TTC549 (cell line): ENCODE results near the gene DNAJB12.
"Not testable (repeated sequence)": the region's sequence is repeated elsewhere in the genome, so short reads cannot be mapped to it uniquely, and the experiment has no call there.

ENCODE experiments used
- FAIRE-seq: peaks from 2 replicates; lab custom pipeline; 2012; peaks lifted over from hg19 to GRCh38; lab: Jason Lieb, UNC

Gene DNAJB12

GRCh38 chr10:72353028-72353964 lies 1.4 kb downstream of the DNAJB12 start:
- no peak for FAIRE-seq

- FAIRE-seq, result no peak
Measured at GRCh38 chr10:72351479-72351878, 3.2 kb downstream of the DNAJB12 start.

- FAIRE-seq, result no peak
Measured at GRCh38 chr10:72349438-72349837, 5.3 kb downstream of the DNAJB12 start.

DNA sequence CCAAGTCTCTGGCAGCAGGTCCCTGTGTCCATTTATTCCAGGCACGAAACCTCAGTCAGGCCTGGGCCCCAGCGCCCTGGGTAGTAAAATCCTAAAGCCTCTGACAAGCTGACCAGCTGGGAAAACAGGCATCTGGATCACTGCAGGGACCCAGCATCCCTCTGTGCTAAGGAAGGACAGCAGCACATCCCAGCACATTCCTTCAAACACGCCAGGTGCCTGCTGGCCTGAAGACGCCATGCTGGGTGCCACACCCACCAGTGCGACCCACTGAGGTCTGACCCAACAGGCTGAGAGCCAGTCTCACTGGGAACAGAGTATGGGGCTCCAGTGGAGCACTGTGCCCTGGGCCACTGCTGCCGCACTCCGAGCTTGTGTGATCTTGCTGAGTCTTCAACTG lies 6.4 kb downstream of the DNAJB12 start:
- no peak for FAIRE-seq

- FAIRE-seq, result not testable (repeated sequence)
Measured at GRCh38 chr10:72346117-72346516, 8.6 kb downstream of the DNAJB12 start.

GRCh38 chr10:72344932-72345331 lies 9.8 kb downstream of the DNAJB12 start:
- no peak for FAIRE-seq

- no peak for FAIRE-seq
Measured at GRCh38 chr10:72342911-72343310, 11.8 kb downstream of the DNAJB12 start.

GRCh38 chr10:72340510-72341261 lies 14.0 kb downstream of the DNAJB12 start:
- FAIRE-seq, result no peak

DNA sequence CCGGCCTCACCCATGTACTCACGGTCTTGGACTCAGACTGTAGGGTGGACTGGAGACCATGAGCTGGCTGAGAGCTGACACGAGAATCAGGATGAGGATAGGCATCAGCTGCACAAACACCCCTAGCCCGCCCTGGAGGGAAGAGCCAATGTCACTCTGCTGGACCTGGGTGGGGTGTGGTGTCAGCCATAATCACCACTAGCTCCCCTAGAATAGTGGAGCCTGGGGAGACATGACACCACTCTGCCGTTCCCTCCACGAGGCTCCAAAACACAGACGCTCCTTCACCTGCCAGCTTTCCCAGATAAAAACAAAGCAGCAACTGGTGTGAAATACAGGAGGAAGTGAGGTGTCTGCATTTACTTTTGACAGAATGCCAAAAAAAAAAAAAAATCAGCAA lies 16.5 kb downstream of the DNAJB12 start:
- no peak for FAIRE-seq

- FAIRE-seq, result no peak
Measured at GRCh38 chr10:72337722-72338121, 17.0 kb downstream of the DNAJB12 start.

- no peak for FAIRE-seq
Measured at GRCh38 chr10:72337039-72337629, 17.6 kb downstream of the DNAJB12 start.

- no peak for FAIRE-seq
Measured at GRCh38 chr10:72336259-72337038, 18.3 kb downstream of the DNAJB12 start.

GRCh38 chr10:72335394-72336258 lies 19.1 kb downstream of the DNAJB12 start:
- no peak for FAIRE-seq

DNA sequence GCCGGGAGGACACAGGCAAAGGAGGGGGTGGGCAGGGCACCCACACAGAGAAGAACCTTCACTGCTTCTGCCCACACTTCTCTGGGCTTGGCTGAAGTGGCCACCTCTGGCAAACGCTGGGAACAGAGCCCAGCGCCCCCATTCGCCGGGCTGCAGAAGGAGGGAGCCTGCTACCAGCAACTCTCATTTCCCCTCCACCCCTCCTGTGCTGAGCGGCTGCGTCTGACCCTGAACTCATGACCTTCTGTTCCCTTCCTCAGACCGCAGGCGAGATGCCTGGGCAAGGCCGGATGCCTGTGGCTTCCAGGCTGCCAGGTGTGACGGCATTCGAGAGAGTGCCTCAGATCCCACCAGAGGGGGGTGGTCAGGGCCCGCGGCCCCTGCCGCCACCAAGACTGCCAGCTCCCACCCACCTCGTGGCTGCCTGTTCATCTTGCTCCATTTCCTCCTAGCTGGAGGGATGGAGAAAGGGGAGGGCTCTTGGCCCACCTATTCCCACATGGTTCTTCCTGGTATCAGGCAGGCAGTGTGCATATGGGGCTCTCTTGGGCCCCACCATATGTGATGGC lies 19.8 kb downstream of the DNAJB12 start:
- no peak for FAIRE-seq

DNA sequence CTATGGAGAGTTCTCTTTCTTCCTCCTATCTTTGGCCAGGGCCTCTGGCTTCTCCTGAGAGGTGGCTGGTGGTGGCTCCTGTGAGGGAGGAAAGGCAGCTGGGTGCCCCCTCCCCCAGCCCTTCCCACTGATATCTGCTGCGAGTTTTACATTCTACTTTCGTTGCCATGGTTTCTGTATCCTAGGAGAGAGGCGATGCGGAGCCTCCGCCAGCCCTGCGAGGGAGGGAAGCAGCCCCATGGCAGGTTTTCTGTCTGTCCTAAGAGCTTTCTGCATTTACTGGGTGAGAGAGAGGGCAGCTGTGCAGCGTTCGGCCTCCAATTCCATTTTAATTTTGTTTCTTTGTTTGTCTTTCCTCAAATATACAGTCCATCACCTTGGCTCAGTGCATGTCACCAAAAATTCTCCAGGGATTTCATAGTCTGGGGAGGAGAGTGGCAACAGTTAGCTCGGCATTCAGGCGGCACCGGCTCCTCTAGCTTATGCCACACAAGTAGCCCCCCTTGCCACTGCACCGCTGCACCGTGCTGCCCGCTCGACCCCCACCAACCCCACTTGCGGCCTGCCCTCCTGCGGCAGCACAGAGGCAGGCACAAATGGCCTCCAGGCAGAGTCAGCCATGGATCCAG lies 20.4 kb downstream of the DNAJB12 start:
- no peak for FAIRE-seq

DNA sequence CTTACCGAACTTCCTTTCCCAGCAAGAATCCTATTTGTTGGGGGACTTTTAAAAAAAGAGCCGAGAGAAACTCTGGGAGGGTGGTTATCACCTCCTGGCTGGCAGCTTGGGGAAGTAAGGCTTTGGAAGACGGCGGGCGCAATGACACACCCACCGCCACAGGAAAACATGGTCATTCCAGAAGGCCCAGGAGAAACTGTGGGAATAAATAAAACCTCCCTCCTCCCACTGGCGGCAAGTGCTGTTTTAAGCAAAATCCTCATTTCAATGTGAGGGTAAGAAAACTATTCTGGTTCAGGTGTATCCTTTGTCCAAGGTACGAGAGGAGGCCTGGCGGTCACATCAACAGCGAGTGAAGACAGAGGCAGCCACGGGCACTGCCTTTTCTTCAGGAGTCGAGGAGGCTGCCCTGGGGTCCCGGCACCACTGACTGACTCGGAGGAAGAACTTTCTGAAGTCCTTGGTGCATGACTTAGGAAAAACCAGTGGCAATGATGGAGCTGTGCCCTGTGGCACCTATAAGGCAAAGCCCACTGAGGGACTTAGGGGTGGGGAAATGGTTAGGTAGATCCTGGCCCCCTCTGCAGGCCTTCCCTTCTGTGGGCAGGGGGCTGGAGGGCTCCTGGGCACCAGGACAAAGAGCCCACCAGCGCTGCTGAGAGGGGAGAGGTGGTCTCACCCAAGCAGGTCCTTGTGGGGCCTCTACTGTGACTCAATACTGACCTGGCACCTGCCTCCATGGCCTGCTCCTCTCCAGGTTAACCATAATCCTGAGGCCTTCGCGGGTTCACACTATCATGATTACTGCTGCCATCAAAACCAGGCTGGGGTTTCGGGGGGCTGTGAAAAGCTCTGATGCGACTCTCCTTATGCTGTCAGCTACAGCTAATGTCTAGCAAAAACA lies 21.4 kb downstream of the DNAJB12 start:
- FAIRE-seq, result no peak

DNA sequence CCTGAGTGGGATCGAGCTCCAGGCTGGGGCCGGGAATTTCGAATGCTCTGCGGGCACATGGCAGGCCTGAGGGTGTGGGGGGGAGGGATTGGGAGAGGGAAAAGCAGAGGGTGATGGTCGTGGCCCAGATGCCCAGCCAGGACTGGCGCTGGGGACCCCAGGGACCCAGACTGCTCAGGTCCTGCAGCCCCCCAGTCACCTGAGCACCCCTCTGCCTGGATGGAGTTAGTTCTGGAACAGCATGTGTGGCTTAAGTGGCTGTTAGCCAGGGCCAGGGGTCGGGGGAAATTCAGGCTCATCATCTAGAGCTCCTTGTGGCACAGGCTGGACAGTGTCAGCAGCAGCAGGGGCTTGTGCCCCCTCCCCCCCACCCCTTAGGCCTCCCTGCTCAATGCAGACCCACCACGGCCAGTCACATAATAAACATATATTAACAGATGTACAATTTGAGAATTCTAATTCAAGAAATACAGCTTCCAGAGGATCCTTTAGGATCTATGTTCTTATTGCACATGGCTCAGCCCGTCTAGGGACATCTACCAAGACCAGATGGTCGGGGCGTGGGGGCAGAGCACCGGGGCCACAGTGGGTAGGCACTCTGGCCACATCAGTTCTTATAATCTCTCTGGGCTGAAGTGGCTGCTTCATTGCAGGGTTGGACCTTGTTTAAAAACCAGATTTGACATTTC lies 22.2 kb downstream of the DNAJB12 start:
- no peak for FAIRE-seq

DNA sequence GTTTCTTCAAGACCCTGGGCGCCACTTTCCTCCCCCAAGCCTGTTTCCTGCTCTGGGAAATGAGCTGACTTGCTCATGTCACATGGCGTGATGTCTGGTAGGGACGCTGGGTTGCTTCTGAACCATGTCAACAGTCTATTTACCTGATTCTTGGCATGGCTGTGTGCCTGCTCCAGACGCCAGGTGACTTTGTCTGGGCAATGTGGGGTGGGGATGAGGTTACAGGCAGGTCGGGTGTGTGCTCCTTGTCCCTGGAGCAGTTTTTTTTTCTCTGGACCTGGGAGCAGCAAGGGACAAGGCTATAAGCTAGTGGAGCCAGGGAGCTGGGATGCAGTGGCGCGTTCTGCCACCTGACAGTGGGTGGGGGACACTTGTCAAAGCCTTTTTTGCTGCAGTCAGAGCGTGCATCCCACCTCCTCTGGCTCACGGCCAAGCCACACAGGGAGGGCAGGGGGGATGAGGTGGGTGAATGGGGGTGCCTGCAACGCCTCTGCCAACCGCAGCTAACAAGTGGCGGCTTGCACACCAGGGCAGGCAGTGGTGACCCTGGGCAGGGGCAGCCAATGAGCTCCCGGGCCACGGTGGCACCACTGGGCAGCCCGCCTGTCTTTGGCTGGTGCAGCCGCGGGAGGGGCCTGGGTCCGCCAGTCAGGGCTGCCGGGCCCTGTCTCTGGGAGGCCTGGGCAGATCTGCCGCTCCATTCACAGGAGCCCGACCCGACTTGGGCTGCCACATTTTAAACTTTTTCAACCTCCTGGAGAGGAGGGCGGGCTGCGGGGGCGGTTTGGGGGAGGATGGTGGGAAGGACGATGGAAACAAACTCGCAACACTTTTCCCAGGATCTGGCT lies 22.9 kb downstream of the DNAJB12 start:
- no peak for FAIRE-seq
